Measurements from ENCODE around the gene FSTL4.

The FSTL4 gene

GRCh38 chr5:133314086-133314485 is 298.3 kb downstream of the FSTL4 start:
- DNase-seq: no peak

- DNase-seq: no peak
These were observed 301.2 kb downstream of the FSTL4 start for GRCh38 chr5:133311176-133311575.

- no peak for DNase-seq
These were observed 302.2 kb downstream of the FSTL4 start for GRCh38 chr5:133309984-133310621.

- DNase-seq: no peak
These were observed 303.1 kb downstream of the FSTL4 start for GRCh38 chr5:133309166-133309795.

- no peak for DNase-seq
These were observed 305.1 kb downstream of the FSTL4 start for GRCh38 chr5:133307275-133307674.

GRCh38 chr5:133304707-133305216 is 307.6 kb downstream of the FSTL4 start:
- no peak for DNase-seq

- no peak for DNase-seq
These were observed 308.2 kb downstream of the FSTL4 start for GRCh38 chr5:133304178-133304577.

GRCh38 chr5:133303298-133303697 is 309.0 kb downstream of the FSTL4 start:
- no peak for DNase-seq

GRCh38 chr5:133299728-133300127 is 312.6 kb downstream of the FSTL4 start:
- DNase-seq: no peak

- DNase-seq: no peak
These were observed 313.3 kb downstream of the FSTL4 start for GRCh38 chr5:133299021-133299420.

- DNase-seq: no peak
These were observed 313.9 kb downstream of the FSTL4 start for GRCh38 chr5:133298447-133298846.

- no peak for DNase-seq
These were observed 315.0 kb downstream of the FSTL4 start for GRCh38 chr5:133297293-133297692.

- DNase-seq: no peak
These were observed 315.7 kb downstream of the FSTL4 start for GRCh38 chr5:133296624-133297023.

GRCh38 chr5:133295520-133295919 is 316.8 kb downstream of the FSTL4 start:
- DNase-seq: no peak

GRCh38 chr5:133294380-133294779 is 318.0 kb downstream of the FSTL4 start:
- peak; percentile 33 for DNase-seq

- DNase-seq: peak; percentile 54
These were observed 318.4 kb downstream of the FSTL4 start for GRCh38 chr5:133293960-133294359.

GRCh38 chr5:133292300-133292699 is 320.0 kb downstream of the FSTL4 start:
- peak; percentile 50 for DNase-seq

- DNase-seq: no peak
These were observed 320.8 kb downstream of the FSTL4 start for GRCh38 chr5:133291524-133291923.

GRCh38 chr5:133290669-133291240 is 321.6 kb downstream of the FSTL4 start:
- peak; percentile 63 for DNase-seq

GRCh38 chr5:133289686-133290367 is 322.5 kb downstream of the FSTL4 start:
- DNase-seq: peak; percentile 77

GRCh38 chr5:133287500-133287899 is 324.8 kb downstream of the FSTL4 start:
- DNase-seq: no peak

- no peak for DNase-seq
These were observed 325.9 kb downstream of the FSTL4 start for GRCh38 chr5:133286483-133286882.

- DNase-seq: no peak
These were observed 326.7 kb downstream of the FSTL4 start for GRCh38 chr5:133285583-133286021.

GRCh38 chr5:133284306-133284705 is 328.0 kb downstream of the FSTL4 start:
- DNase-seq: no peak

Data from NCI-H345 (cell line).